Memory B cell (primary cell): ENCODE results near the gene ZNF627.
"Not testable (repeated sequence)": the region's sequence is repeated elsewhere in the genome, so short reads cannot be mapped to it uniquely, and the experiment has no call there.

Experiments
- ATAC-seq: fragments of 150-1000 bp; cut with Tn5 transposase; 2 replicates; pipeline ENCODE4 v1.10.0; 2021; ENCODE audit warnings: low read depth, mild to moderate bottlenecking, moderate library complexity
- DNase-seq, 2 donors: peaks; one replicate each; pipeline ENCODE4 v3.0.0; 2022; ENCODE audit warnings: low spot score in 2 of 2
- H3K27ac Mint-ChIP-seq: one replicate; pipeline ENCODE4 v1.8.0; 2022; ENCODE audit warnings: mild to moderate bottlenecking, moderate library complexity, mixed read lengths
- H3K27me3 Mint-ChIP-seq: one replicate; pipeline ENCODE4 v1.8.0; 2022; ENCODE audit warnings: mixed read lengths
- H3K36me3 Mint-ChIP-seq: one replicate; pipeline ENCODE4 v1.8.0; 2022; ENCODE audit warnings: mild to moderate bottlenecking, mixed read lengths
- H3K4me1 Mint-ChIP-seq: one replicate; pipeline ENCODE4 v1.8.0; 2022; ENCODE audit warnings: mixed read lengths
- H3K4me3 Mint-ChIP-seq: one replicate; pipeline ENCODE4 v1.8.0; 2022; ENCODE audit warnings: mild to moderate bottlenecking, moderate library complexity, mixed read lengths
- H3K9me3 Mint-ChIP-seq: one replicate; pipeline ENCODE4 v1.8.0; 2022; ENCODE audit warnings: mixed read lengths

Gene ZNF627

DNA sequence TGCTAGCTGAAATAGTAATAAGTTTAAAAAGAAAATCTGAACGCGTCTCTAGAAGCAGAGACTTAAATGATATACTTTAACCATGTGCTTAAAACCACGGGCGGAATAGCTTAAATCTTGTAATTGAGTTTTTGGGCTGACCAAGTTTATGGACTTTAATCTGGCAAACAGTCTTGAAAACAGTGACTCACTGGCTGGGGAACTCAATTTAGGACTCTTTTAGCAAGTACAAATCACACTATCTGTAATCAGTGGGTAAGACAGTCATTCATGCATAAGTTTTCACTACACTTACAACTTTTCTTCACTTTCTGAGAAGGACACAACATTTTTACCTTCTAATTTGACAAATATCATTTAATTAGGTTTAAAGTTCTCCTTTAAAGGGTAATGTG, 26.8 kb downstream of the ZNF627 start:
- no peaks in the 10 kb centered on the region for H3K9me3 Mint-ChIP-seq
- ATAC-seq (no peak), DNase-seq (no peak)
- H3K4me3 Mint-ChIP-seq, result no peak overlapping the region
- peaks cover 21% of the 10 kb centered on the region for H3K36me3 Mint-ChIP-seq
- H3K27me3 Mint-ChIP-seq, result peaks cover 5% of the 10 kb centered on the region
- no peak overlapping the region for H3K27ac Mint-ChIP-seq
- H3K4me1 Mint-ChIP-seq, result peaks cover 8% of the 10 kb centered on the region

DNA sequence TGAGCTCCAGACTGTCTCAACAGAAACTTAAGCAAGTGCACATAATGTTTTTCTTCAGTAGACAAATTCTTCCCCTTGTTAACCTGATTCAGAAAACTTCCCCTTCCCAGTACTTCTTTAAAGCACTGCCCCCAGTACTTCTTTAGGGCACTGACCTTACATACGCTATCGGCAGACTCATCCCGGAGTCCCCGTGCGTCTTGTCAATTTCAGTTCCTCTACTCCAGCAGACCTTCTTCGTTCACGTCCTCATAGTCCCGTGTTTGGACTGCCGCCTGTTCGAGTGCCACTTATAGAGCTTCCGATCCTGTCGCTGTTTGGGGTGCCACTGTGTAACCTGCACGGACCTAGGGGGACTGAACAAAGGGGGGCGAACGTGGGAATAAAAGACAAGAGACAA, 29.0 kb downstream of the ZNF627 start:
- no peak overlapping the region for H3K4me3 Mint-ChIP-seq
- no peak for ATAC-seq
- H3K4me1 Mint-ChIP-seq, result peaks cover 8% of the 10 kb centered on the region
- peaks cover 9% of the 10 kb centered on the region for H3K27me3 Mint-ChIP-seq
- no peak for DNase-seq
- H3K27ac Mint-ChIP-seq, result no peak overlapping the region
- H3K9me3 Mint-ChIP-seq, result no peaks in the 10 kb centered on the region
- peaks cover 3% of the 10 kb centered on the region for H3K36me3 Mint-ChIP-seq

DNA sequence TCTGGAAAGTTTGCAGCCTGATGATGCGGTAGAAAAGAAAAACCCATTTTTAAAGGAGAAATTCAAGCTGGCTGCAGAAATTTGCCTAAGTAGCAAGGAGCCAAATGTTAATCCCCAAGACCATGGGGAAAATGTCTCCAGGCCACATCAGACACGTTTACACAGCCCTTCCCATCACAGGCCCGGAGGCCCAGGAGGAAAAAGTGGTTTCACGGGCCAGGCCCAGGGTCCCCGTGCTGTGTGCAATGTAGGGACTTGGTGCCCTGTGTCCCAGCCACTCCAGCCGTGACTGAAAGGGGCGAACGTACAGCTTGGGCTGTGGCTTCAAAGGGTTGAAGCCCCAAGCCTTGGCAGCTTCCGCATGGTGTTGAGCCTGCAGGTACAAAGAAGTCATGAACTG, 35.9 kb downstream of the ZNF627 start:
- H3K27me3 Mint-ChIP-seq, result peaks cover 4% of the 10 kb centered on the region
- H3K27ac Mint-ChIP-seq, result no peak overlapping the region
- peaks cover 6% of the 10 kb centered on the region for H3K36me3 Mint-ChIP-seq
- H3K9me3 Mint-ChIP-seq, result peaks cover 11% of the 10 kb centered on the region
- ATAC-seq (no peak), DNase-seq (no peak)
- no peak overlapping the region for H3K4me3 Mint-ChIP-seq
- H3K4me1 Mint-ChIP-seq, result no peaks in the 10 kb centered on the region

DNA sequence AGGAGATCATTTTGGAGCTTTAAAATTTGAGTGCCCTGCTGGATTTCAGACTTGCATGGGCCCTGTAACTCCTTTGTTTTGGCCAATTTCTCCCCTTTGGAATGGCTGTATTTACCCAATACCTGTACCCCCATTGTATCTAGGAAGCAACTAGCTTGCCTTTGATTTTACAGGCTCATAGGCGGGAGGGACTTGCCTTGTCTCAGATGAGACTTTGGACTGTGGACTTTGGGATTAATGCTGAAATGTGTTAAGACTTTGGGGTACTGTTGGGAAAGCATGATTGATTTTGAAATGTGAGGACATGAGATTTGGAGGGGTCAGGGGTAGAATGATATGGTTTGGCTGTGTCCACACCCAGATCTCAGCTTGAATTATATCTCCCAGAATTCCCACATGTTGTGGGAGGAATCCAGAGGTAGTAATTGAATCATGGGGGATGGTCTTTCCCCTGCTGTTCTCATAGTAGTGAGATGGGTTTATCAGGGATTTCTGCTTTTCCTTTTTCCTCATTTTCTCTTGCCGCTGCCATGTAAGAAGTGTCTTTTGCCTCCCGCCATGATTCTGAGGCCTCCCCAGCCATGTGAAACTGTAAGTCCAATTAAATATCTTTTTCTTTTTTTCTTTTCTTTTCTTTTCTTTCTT, 36.9 kb downstream of the ZNF627 start:
- H3K36me3 Mint-ChIP-seq, H3K4me1 Mint-ChIP-seq, ATAC-seq, H3K27ac Mint-ChIP-seq, H3K4me3 Mint-ChIP-seq, H3K27me3 Mint-ChIP-seq, DNase-seq: not testable (repeated sequence)
- H3K9me3 Mint-ChIP-seq, result peaks cover 11% of the 10 kb centered on the region

DNA sequence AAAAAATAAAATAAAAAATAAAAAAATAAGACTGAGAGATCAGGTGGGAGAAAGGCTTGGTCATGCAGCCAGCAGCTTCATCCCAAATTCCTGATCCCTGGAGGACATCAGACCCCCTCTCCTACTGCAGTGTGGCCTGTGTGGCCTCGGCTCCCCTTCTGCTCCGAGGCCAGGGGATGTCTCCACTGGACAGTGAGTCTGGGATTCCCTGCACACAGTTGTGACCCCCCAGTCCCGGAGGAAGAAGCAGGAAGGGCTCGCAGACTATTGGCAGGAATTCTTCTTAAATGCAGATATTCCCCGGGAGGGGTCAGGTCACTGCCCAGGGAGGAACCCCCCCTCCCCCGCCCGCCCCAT, 41.9 kb downstream of the ZNF627 start:
- no peak for ATAC-seq
- no peak for DNase-seq
- Mint-ChIP-seq H3K4me3 (no peak overlapping the region), H3K4me1 (no peaks in the 10 kb centered on the region), H3K36me3 (no peaks in the 10 kb centered on the region), H3K27me3 (peaks cover 3% of the 10 kb centered on the region), H3K27ac (no peak overlapping the region), H3K9me3 (peaks cover 4% of the 10 kb centered on the region)

DNA sequence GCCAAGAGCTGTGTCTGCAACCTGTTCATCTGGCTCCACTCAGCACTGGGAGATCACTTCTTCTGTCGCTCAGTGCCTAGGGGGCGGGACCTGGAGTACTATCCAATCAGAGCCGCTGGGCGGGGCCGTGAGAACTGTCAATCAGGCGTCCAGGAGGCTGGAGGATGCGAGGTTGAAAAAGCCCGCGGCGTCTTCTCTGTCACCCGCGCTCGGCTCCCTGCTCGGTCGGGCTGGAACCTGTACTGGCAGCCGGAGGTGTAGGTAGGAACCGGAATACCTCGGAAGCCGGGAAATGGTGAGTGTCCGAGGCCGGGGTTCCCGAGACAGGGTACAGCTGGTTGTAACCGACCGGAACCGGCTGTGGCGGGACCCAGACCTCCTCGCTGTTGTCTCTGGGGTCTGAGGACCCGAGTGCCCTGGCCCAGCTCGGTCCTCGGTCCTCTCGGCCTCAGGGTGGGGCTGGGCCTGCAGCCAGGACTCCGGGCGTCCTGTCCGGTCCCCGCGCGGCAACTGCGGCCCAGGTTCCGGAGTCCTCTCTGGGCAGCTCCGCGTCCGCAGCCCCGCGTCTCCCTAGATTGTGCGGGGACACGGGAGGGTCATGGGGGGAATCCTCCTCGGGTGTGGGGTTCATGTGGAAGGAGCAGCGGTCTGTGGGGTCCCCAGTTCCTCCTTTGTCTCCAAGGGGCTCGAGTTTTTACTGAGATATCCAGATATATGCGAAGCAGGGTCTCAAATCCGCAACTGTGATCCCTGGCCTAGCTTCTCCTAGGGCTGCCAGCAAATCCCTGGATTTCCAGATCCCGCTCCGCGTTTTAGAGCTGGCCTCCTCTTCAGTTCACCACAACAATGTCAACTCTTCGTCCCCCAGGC, 42.6 kb downstream of the ZNF627 start:
- Mint-ChIP-seq H3K4me1 (no peaks in the 10 kb centered on the region), H3K27me3 (peaks cover 3% of the 10 kb centered on the region), H3K9me3 (peaks cover 4% of the 10 kb centered on the region), H3K27ac (no peak overlapping the region), H3K4me3 (peak overlapping the region; percentile 78), H3K36me3 (no peaks in the 10 kb centered on the region)
- ATAC-seq, result peak; percentile 100
- DNase-seq, result peak; percentile 84 to 89

DNA sequence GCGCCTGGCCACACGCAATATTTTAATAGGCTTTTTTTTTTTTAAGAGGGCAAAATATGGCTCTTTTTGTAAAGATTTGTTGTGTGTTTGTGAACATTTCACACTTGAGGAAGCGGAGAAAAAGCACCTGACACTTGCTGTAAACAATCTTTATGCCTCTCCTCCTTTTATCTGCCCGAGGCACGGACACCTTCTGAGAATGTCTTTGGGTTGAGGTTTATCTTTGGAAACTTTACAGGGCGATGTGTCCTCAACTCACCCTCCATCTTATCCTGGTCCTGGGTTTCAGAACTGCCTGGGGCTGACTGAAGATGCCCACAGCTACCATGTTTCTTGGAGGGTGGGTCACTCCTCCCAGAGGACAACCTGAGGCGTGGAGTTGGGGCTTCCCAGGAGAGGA, 44.0 kb downstream of the ZNF627 start:
- no peak for DNase-seq
- H3K9me3 Mint-ChIP-seq, result peaks cover 4% of the 10 kb centered on the region
- H3K4me3 Mint-ChIP-seq, result no peak overlapping the region
- ATAC-seq, result no peak
- H3K36me3 Mint-ChIP-seq, result no peaks in the 10 kb centered on the region
- no peaks in the 10 kb centered on the region for H3K4me1 Mint-ChIP-seq
- peaks cover 3% of the 10 kb centered on the region for H3K27me3 Mint-ChIP-seq
- H3K27ac Mint-ChIP-seq, result no peak overlapping the region

DNA sequence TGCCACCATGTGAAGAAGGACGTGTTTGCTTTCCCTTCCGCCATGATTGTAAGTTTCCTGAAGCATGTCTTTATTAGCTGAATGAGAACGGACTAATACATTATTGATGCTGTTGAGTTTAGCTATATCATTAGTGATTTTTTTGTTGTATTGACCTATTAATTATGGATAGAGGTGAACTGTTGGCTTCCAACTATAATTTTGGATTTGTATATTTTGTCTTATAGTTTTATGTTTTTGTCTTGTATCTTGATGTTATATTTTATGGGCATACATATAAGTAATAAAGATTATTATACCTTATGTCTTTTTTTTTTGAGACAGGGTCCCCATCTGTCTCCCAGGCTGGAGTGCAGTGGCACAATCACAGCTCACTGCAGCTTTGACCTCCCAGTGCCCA, 45.6 kb downstream of the ZNF627 start:
- Mint-ChIP-seq H3K9me3 (peaks cover 4% of the 10 kb centered on the region), H3K27ac (no peak overlapping the region), H3K4me3 (no peak overlapping the region), H3K27me3 (peaks cover 3% of the 10 kb centered on the region), H3K4me1 (no peaks in the 10 kb centered on the region), H3K36me3 (no peaks in the 10 kb centered on the region)
- no peak for ATAC-seq
- no peak for DNase-seq

DNA sequence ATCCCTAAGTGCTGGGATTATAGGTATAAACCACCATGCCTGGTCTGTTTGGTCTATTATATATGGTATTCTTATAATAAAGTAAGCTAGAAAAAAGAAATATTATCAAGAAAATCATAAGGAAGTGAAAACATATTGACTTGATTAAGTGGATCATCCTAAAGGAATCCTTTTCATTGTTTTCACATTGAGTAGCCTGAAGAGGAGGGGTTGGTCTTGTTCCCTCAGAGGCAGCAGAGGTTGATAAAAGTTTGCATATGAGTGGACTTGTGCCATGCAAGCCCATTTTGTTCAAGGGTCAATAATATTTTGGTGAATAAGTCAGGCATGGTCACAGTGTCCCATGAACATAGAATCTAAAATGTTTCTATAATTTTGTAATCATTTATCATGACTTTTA, 52.7 kb downstream of the ZNF627 start:
- no peak for DNase-seq
- no peak for ATAC-seq
- H3K4me3 Mint-ChIP-seq, result no peak overlapping the region
- no peak overlapping the region for H3K27ac Mint-ChIP-seq
- H3K27me3 Mint-ChIP-seq, result no peaks in the 10 kb centered on the region
- H3K36me3 Mint-ChIP-seq, result peaks cover 3% of the 10 kb centered on the region
- H3K4me1 Mint-ChIP-seq, result no peaks in the 10 kb centered on the region
- peaks cover 16% of the 10 kb centered on the region for H3K9me3 Mint-ChIP-seq

DNA sequence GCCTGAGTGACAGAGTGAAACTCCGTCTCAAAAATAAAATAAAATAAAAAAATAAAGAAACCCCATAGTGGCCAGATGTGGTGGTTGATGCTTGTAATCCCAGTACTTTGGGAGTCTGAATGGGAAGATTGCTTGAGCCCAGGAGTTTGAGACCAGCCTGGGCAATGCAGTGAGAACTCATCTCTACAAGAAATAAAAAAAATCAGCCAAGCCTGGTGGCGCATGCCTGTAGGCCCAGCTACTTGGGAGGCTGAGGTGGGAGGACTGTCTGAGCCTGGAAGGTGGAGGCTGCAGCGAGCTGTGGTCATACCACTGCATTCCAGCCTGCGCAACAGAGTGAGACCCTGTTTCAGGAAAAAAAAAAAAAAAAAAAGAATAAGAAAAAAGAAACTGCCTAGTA, 53.8 kb downstream of the ZNF627 start:
- DNase-seq (no peak), ATAC-seq (no peak)
- Mint-ChIP-seq H3K27me3 (no peaks in the 10 kb centered on the region), H3K4me3 (no peak overlapping the region), H3K36me3 (peaks cover 3% of the 10 kb centered on the region), H3K9me3 (peaks cover 16% of the 10 kb centered on the region), H3K27ac (no peak overlapping the region), H3K4me1 (no peaks in the 10 kb centered on the region)

DNA sequence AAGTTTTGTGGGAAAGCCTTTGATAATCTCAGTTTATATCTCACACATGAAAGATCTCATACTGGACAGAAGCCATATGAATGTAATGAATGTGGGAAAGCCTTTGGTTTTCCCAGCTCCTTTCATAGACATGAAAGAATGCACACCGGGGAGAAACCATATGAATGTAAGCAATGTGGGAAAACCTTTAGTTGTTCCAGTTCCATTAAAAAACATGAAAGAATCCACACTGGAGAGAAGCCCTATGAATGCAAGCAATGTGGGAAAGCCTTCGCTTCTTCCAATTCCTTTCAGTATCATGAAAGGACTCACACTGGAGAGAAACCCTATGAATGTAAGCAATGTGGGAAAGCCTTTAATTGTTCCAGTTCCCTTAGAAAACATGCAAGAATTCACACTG, 54.8 kb downstream of the ZNF627 start:
- no peak overlapping the region for H3K4me3 Mint-ChIP-seq
- H3K9me3 Mint-ChIP-seq, result peaks cover 16% of the 10 kb centered on the region
- H3K4me1 Mint-ChIP-seq, result no peaks in the 10 kb centered on the region
- peaks cover 3% of the 10 kb centered on the region for H3K36me3 Mint-ChIP-seq
- ATAC-seq, result no peak
- no peak for DNase-seq
- no peaks in the 10 kb centered on the region for H3K27me3 Mint-ChIP-seq
- no peak overlapping the region for H3K27ac Mint-ChIP-seq

DNA sequence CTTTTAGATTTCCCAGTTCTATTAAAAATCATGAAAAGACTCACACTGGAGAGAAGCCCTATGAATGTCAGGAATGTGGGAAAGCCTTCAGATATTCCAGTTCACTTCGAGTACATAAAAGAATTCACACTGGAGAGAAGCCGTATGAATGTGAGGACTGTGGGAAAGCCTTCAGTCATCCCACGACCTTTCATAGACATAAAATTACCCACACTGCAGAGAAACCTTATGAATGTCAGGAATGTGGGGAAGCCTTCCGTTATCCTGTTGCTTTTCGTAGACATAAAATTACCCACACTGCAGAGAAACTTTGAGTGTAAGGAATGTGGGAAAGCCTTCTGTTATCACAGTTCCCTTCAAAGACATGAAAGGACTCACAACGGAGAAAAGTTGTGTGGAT, 55.2 kb downstream of the ZNF627 start:
- Mint-ChIP-seq H3K4me3 (no peak overlapping the region), H3K27me3 (no peaks in the 10 kb centered on the region), H3K36me3 (peaks cover 3% of the 10 kb centered on the region), H3K9me3 (peaks cover 16% of the 10 kb centered on the region), H3K27ac (no peak overlapping the region), H3K4me1 (no peaks in the 10 kb centered on the region)
- ATAC-seq, result no peak
- no peak for DNase-seq

DNA sequence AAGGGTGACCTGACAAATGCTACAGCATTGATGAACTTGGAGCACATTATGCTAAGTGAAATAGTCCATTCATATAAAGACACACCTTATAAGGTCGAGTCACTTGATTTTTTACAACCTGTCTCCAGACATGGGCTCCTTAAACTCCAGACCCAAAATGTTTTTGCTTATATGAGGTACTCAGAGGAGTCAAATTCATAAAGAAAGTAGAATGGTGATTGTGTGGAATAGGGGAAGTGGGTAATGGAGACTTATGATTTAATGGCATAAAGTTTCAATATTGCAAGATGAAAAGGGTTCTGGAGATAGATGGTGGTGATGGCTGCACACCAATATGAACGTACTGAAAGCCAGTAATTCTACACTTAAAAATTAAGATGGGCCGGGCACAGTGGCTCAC, 59.3 kb downstream of the ZNF627 start:
- ATAC-seq (no peak), DNase-seq (no peak)
- Mint-ChIP-seq H3K4me1 (no peaks in the 10 kb centered on the region), H3K27ac (no peak overlapping the region), H3K36me3 (peaks cover 3% of the 10 kb centered on the region), H3K9me3 (peaks cover 15% of the 10 kb centered on the region), H3K27me3 (no peaks in the 10 kb centered on the region), H3K4me3 (no peak overlapping the region)

DNA sequence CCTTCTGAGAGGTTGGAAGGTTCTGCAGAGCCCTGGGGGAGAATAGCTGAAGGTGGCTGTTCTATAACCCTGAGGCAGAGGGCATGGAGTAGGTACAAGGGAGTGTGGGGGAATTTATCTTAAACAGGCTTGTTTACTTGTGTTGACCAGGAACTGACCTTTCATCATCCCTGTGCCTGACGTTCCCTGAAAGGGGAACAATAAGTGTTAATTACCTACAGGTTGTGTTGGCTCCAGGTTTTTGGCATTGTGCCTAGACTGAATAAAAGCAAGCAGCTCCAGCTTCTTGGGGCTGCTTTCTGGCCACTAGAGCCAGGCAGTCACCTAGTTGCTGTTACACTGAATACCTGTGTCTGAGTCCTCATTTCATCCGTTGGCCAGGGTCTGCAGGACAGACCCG, 60.0 kb downstream of the ZNF627 start:
- no peaks in the 10 kb centered on the region for H3K27me3 Mint-ChIP-seq
- no peaks in the 10 kb centered on the region for H3K36me3 Mint-ChIP-seq
- no peak overlapping the region for H3K4me3 Mint-ChIP-seq
- no peak overlapping the region for H3K27ac Mint-ChIP-seq
- H3K4me1 Mint-ChIP-seq, result no peaks in the 10 kb centered on the region
- peaks cover 9% of the 10 kb centered on the region for H3K9me3 Mint-ChIP-seq
- DNase-seq, result no peak
- no peak for ATAC-seq

DNA sequence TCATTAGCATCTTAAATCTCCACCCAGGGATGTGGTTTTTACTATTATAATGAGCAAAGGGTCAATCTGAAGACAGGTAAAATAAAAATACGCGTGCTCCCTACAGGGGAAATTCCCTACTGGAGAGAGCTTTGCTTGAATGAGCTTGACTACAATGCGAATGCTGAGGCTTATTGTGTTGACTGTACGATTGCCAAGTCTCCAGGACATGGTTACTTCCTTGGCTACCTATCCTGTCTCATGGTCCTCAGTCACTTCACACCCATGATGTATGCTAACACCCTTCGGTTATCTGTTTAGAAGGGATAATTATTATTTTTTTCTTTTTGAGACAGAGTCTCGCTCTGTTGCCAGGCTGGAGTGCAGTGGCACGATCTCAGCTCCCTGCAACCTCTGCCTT, 61.7 kb downstream of the ZNF627 start:
- H3K27me3 Mint-ChIP-seq, result no peaks in the 10 kb centered on the region
- H3K36me3 Mint-ChIP-seq, result no peaks in the 10 kb centered on the region
- no peak for DNase-seq
- no peak overlapping the region for H3K27ac Mint-ChIP-seq
- ATAC-seq, result no peak
- no peaks in the 10 kb centered on the region for H3K9me3 Mint-ChIP-seq
- no peaks in the 10 kb centered on the region for H3K4me1 Mint-ChIP-seq
- H3K4me3 Mint-ChIP-seq, result no peak overlapping the region
